Measurements from ENCODE around the gene CTNNA2. TPM values are rescaled to one million over a fixed set of nuclear protein-coding genes. Genes with fewer than 3 reads are reported as not detected.

The CTNNA2 gene
- total RNA-seq: under 1 TPM; 0.37 to 0.92 TPM
- long read RNA-seq, partial matches to known transcripts: 0 of 1 reads
- long read RNA-seq, other reads (novel, unspliced or antisense): 1 of 1 reads

DNA sequence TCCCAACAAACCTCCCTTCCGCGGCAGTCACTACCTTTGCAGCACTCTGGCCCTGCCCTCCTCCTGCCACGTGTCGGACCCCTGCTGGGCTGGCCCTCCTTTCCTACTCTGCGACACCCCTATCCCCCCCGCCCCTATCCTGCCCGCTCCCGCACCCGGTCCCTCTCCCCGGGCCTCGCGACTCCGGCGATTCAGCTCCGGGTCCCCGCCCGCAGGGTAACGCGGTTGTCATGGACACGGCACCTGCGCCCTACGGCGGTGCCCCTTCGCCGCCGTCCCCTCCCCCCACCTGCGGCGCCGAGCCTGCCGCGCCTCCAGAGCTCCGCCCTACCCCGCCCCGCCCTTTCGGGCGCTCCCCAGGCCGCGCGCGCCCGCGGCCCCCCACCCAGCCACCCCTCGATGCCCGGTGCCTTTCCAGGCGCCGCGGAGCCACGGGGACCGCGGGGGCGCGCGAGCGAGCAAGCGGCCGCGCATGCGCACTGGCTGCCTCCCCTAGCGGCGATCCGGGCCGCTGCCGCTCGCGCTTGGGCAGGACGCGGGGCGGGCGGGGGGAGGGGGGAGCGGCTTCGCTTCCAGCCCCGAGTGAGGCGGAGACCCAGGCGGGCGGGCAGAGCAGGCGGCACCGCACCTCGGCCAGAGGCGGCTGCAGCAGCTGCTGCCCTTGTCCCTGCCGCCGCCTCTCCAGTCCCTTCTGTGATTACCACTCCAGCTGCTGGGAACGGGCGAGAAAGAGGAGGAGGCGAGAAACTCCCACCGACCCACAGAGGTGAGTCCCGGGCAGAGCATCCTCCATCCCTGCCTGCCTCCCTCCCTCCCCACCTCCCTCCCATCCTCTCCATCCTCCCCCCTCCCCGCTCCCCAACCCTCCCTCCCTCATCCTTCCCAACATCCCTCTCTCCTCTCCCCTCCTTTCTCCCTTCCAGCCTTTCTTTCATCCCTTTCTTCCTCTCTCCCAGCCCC, at the start of gene CTNNA2:
CTNNA2 (plus strand) TSS at position 610 of the 960 bp plus-strand sequence.
- intact Hi-C loops (cut with DNase I, micrococcal nuclease): no loop called here
- ATAC-seq (peak; percentile 77), DNase-seq (peak; percentile 24 to 31)

DNA sequence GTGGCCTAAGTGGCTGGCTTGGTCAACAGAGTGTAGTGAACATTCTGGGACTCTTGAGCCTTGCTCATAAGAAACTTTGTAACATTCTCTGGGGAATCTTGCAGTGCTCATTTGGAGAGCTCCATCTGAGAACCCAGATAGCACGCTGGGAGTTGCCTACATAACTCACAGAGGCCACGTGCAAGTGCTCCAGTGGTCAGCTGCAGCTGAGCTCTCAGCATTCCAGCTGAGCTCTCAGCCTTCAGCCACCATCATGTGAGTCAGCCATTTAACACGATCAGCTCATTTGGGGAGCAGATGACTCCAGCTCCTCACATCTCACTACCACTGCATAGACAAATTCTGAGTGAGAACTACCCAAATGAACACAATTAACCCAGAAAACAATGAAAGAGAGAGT, 25.5 kb upstream of the CTNNA2 start:
- intact Hi-C loops (cut with DNase I, micrococcal nuclease): no loop called here
- ATAC-seq (no peak), DNase-seq (no peak)

DNA sequence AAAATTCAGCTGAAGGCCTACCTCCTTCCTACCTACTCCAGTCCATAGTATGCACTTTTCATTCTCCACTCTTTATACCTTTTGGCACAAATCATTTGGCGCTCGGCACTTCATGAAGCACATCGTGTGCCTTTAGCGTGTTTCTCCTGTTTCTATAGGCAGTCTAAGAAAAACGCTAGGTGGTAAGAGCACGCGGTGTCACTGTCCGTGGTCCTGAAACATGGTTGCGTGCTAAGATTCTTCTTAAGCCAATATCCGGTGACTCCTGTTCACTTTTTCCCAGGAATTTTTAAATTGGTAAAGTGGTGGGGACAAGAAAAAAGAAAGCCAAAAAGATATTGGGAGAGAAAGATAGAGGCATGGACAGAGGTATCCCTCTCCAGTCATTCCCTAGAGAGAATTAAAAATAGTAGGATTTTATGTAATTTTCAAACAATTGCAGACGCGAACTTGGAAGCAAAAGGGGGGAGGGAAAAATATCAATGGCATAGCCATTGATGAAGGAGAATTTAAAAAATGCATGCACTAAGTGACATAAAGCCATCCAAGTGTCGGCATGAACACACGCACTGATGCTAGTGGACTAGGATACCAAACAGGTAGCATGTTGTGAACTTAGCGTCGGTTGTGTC, 1.4 kb upstream of the CTNNA2 start:
- ATAC-seq (peak; percentile 71), DNase-seq (peak in 1 of 2 donors; percentile 60)
- intact Hi-C loops (cut with DNase I, micrococcal nuclease): no loop called here

DNA sequence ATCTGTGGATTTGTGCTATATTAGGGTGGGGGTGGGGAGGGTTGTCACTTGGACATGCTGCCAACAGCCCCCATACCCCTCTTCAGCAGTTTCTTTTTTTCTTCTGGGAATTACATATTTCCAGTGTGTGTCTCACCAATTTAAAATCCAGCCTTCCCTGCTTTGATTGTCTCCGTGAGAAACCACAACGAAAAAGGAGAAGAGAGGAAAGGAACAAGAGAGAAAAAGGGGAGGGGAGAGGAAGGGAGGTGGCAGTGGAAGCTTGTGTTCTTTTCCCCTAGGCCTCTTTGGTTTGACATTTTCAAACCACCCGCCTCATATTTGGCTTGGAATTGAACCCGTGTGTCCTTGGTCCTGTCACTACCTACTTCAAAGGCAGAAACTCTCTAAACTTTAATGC, 860 bp downstream of the CTNNA2 start:
- no peak for DNase-seq
- intact Hi-C loops (cut with DNase I, micrococcal nuclease): no loop called here
- no peak for ATAC-seq

DNA sequence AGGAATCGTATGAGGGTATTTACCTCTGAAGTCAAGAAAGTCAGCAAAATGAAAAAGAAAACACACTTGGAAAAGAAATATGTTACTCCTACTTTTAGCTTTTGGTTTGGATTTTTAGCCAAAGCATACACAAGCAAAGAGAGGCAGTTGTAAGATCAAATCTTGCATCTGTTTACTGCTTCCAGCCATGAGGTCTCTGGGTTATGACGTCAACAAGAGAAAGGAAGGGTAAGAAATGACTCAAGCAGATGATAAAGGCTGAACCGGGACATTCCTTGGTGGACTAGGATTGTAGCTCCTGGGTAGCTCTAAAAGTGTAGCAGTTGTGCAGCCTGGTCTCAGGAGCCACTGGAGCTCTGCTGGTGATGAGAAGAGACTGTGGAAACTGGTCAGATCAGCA, 16.8 kb downstream of the CTNNA2 start:
- intact Hi-C loops (cut with DNase I, micrococcal nuclease): no loop called here
- no peak for ATAC-seq
- no peak for DNase-seq

DNA sequence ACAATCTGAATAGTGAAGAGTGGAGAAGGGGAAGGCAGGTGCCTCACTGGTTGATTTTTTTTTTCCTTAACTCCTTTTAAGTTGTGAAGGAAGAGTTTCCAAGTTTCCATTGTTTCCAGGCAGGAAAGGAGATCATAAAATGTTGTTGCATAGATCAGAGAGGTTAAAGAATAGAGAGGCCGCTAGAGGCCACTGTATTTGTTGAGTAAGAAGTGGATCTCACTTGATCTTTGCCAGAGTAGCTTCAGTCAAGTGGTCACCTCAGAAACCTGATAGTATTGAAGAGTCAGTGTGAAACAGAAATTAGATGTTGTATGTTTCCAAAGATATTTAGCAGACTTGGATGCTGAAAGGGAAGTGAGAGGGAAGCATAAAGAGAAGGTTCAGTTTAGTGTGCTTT, 17.6 kb downstream of the CTNNA2 start:
- intact Hi-C loops (cut with DNase I, micrococcal nuclease): no loop called here
- DNase-seq (no peak), ATAC-seq (peak; percentile 43)

DNA sequence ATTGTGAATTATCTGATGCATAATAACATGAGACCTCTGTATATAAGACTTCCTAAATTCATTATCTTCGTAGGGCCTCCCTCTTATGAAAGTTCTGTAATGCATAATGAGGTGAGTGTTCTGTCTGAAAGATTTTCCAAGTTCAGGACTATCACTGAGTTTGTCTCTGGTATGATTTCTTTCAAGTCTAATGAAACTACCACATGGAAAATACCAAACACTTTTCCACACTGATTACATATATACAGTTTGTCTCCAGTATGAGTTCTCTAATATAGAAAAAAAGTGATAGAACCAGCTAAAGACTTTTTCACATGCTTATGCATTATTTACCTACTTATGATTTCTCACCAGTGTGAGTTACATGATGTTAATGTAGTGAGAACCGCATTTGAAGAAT, 34.7 kb downstream of the CTNNA2 start:
- ATAC-seq: no peak
- no peak for DNase-seq
- intact Hi-C loops (cut with DNase I, micrococcal nuclease): no loop called here

DNA sequence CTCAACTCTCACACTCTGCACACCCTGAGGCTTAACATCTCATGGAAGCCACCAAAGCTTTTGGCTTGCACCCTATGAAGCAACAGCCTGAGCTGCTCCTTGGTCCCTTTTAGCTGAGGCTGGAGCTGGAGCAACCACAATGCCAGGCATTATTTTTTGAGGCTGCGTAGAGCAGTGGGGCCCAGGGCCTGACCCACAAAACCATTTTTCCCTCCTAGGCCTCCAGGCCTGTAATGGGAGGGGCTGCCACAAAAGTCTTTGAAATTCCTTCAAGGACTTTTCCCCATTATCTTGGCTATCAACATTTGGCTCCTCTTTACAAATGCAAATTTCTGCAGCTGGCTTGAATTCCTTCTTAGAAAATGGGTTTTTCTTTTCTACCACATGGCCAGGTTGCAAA, 39.8 kb downstream of the CTNNA2 start:
- ATAC-seq: no peak
- no peak for DNase-seq
- intact Hi-C loops (cut with DNase I, micrococcal nuclease): no loop called here

DNA sequence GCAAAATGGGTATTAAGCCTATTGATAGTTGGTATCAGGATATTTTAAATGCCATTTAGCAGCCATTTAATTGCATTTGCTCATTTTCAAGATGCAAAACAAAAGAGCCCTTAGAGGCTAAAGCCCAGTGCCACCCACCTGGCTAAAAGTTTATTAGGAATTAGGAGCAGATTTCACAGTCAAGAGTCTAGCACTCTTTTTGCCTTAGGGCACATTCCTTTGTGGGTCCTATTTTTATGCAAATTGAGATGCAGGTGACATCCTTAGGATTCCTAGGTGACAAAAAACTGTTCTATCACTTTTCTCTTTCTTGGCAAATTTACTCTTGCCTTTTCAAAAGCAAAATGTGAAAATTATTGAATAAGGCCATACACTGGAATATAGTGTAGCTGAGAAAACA, 42.0 kb downstream of the CTNNA2 start:
- DNase-seq: no peak
- intact Hi-C loops (cut with DNase I, micrococcal nuclease): no loop called here
- ATAC-seq: no peak

DNA sequence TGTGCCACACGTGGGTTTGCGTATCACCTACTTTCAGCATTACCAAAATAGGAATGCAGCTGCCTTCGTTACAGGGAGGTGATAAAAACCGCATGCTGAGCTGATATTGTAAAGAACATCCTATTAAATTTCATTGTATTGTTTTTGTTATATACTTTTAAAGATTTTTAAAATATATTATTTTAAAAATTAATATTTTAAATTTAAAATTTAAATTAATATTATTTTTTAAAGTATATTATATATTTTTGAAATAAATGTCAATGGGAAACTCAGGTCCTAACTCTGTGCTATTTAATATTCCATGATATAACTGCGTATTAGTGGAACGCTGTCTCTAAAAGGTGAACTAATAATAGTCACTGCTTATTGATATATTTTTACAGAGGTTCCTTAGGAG, 51.2 kb downstream of the CTNNA2 start:
- ATAC-seq (no peak), DNase-seq (no peak)
- intact Hi-C loops (cut with DNase I, micrococcal nuclease): no loop called here

DNA sequence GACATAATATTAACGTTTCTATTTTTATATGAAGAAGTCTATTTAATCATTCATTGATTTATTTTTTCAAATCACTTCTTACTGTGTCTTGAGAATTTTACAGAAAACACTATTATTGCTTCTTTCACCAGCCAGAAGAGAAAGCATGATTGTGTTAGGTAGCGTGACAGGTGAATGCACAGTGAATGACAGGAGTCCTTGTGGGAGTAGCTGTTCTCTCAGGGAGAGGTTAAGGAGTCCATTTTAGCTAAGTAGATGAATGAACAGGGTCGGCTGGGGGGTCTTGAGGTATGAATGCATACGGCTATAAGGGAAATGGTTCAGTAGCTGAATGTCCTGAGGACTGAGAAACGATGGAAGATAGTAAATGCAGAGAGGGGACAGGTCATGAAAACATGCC, 56.2 kb downstream of the CTNNA2 start:
- intact Hi-C loops (cut with DNase I, micrococcal nuclease): no loop called here
- DNase-seq (no peak), ATAC-seq (no peak)

DNA sequence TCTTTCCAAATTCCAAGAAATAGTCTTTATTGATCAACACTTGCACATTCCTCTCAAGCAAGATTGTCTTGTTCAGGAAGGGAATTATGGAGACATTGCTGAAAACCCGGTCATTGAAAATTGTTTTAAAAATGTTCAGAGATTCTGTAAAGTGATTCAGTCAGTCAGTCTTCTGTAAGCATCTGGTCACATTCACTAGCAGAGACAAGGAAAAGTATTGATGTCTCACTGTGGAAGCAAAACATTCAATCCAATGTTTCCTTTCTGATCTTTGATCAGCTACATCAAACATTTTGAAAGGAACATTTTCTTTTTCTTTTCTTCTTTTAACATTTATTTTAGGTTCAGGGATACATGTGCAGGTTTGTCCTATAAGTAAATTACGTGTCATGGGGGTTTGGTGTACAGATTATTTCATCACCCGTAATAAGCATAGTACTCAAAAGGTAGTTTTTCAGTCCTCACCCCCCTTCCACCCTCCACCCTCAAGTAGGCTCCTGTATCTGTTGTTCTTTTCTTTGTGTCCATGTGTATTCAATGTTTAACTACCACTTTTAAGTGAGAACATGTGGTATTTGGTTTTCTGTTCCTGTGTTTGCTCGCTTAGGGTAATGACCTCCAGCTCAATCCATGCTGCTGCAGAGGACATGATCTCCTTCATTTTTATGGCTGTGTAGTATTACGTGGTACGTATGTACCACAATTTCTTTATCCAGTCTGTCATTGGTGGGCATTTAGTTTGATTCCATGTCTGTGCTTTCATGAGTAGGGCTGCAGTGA, 61.2 kb downstream of the CTNNA2 start:
- ATAC-seq: no peak
- DNase-seq: no peak
- intact Hi-C loops (cut with DNase I, micrococcal nuclease): no loop called here

DNA sequence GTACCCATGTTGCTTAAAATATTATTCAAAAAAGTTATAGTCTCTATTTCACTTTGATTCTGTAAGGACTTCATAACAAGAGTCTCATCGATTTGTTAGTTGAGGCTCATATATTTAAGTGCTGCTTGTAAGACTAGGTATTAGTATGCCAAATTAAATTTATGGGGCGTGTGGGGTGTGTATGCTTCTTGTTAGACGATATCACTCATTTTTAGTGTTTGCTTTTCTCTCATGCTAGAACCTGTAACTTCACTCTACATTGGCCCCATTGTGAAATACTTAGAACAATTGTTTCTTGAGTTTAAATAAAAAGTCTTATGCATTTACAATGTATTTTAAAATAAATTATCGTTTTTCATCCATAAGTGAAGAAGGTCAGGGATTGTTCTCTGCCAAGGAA, 63.6 kb downstream of the CTNNA2 start:
- intact Hi-C loops (cut with DNase I, micrococcal nuclease): no loop called here
- DNase-seq: no peak

DNA sequence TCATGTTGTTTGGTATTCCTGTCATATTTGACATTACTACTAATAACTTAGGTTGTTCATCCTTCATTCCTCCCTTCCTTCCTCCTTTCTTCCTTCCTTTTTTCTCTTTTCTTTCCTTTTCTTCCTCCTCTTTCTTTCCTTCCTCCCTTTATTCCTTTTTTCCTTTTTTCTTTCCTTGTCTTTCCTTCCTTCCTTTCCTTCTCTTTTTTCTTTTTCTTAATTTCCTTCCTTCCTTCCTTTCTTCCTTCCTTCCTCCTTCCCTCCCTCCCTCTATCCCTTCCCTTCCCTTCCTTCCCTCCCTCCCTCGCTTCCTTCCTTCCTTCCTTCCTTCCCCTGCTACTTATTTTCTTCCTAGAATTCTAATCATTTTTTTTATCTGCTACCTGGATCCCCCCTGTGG, 66.1 kb downstream of the CTNNA2 start:
- no peak for DNase-seq
- ATAC-seq: no peak
- intact Hi-C loops (cut with DNase I, micrococcal nuclease): no loop called here

More for the DNA sequence above, 63.6 kb downstream of the CTNNA2 start:
- ATAC-seq: no peak

DNA sequence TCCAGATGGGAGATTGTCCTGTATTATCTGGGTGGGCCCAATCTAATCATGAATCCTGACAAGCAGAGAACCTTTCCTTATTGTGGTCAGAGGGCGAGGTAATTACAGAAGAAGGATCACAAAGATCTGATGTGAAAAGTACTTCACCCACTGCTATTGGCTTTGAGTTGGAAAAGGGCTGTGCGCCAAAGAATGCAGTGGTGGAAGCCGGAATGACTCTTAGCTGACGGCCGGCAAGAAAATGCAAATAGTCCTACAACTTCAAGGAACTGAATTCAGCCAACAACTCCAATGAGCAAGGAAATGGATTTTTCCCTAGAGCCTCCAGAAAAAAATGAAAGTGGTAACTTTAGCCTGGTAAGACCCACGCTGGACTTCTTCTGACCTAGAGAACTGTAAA, 67.3 kb downstream of the CTNNA2 start:
- intact Hi-C loops (cut with DNase I, micrococcal nuclease): no loop called here
- ATAC-seq: no peak
- DNase-seq: no peak

DNA sequence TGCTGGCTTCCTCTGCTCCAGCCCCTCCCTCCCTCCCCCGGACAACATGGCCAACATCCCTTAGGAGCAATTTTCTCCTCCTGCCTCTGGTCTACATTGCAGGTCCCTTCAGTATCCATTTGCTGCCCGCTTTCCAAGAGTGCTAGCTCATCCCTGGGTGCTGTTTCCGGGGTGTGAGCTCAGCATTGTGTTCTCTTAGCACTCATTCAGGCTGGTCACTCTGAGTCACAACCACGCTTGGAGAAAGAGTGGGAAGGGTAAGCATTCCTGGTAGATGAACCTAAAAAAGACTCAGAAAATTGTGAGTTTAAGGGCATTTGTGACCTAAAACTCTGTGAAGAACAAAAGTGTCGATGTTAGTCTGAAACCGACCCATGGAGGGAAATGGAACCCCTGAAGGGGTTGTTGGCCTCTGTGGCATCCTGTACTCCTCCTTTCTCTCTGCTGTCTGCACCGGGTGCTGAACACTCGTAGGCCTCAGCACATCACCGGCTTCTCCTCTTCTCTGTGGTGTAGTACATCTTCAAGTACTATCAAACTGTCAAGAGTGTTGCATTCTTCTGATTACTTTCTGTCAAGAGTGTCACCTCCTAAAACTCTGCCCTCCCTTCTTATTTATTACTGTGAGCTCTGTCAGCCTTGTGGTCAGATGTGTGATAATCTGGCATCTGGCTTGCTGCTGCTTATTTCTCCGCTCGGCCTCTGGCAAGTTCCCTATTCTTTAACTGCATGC, 73.0 kb downstream of the CTNNA2 start:
- intact Hi-C loops (cut with DNase I, micrococcal nuclease): no loop called here
- no peak for ATAC-seq
- DNase-seq: no peak

DNA sequence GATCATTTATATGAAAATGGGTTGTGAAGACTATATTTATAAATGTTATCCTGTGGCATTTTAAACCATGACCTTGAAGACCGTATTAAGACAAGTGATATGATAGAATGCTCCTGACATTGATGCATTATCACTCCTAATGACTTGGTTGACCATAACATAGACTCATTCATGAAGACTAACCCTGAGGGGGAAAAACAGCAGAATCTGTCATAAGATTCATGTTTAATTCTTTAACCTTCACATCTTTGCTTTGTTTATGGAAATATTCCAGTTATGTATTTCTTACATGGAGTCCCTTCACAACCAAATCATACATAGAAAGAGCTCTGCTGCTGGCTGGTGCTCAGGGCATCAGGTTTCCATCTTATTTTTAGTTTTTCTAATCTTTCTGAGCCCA, 78.4 kb downstream of the CTNNA2 start:
- intact Hi-C loops (cut with DNase I, micrococcal nuclease): no loop called here
- ATAC-seq (no peak), DNase-seq (no peak)

DNA sequence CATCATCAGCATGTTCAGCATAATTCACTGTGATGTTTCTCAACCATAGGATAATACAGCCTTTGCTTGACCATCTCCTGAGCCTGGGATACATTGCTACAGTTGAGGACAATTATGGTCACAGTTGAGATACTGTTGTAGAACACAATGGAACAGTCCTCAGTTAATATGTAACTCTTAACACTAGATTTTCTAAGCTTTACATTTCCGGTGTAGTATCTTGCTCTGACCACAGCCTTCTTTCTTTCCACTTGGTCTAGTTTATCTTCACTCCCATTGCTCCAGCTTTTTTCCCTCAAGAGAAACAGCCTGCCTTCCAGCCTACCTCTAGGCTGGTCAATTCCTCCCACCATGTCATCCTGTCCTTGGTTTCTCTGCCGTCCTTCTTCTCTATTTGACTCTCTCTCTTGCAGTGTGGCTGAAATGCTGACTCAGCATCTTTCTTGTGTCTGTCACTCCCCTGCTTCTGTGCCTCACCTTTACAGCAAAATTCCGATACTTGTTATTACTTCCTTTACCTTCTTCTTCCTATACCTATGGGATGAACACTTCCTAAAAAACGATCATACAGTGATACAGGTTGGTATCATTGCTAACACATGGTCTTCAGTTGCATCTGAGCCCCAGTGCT, 80.5 kb downstream of the CTNNA2 start:
- ATAC-seq (no peak), DNase-seq (no peak)
- intact Hi-C loops (cut with DNase I, micrococcal nuclease): no loop called here

Data from left colon (tissue), 2 donors.